H9 (cell line): ENCODE data around the gene CD86. TPM values are rescaled to one million over a fixed set of nuclear protein-coding genes. Genes with fewer than 3 reads are reported as not detected.

Experiments used
- DNase-seq: peaks from one replicate; pipeline ENCODE4 v3.0.0-alpha.2; 2017
- H2AFZ ChIP-seq: one replicate; pipeline ENCODE4 v1.6.1; 2013; ENCODE audit warnings: mild to moderate bottlenecking, low read length, control low read depth, moderate library complexity
- H2AK5ac ChIP-seq: 2 replicates; pipeline ENCODE4 v1.6.1; 2013; ENCODE audit warnings: low read length, control low read depth, mixed read lengths; ENCODE audit not compliant: insufficient read length
- H2BK120ac ChIP-seq: one replicate; pipeline ENCODE4 v1.6.1; 2013; ENCODE audit warnings: low read depth, mild to moderate bottlenecking, low read length, control low read depth, inconsistent platforms; ENCODE audit not compliant: poor library complexity, severe bottlenecking
- H2BK12ac ChIP-seq: 2 replicates; pipeline ENCODE4 v1.6.1; 2013; ENCODE audit warnings: low read length, control low read depth, mixed read lengths, low read depth; ENCODE audit not compliant: insufficient read length
- H2BK15ac ChIP-seq: 2 replicates; pipeline ENCODE4 v1.6.1; 2013; ENCODE audit warnings: low read depth, low read length, control low read depth
- H2BK20ac ChIP-seq: one replicate; pipeline ENCODE4 v1.6.1; 2013; ENCODE audit warnings: low read depth, mild to moderate bottlenecking, low read length, control low read depth, inconsistent platforms; ENCODE audit not compliant: poor library complexity, severe bottlenecking
- H2BK5ac ChIP-seq: 2 replicates; pipeline ENCODE4 v1.6.1; 2013; ENCODE audit warnings: low read length, control low read depth, mixed read lengths; ENCODE audit not compliant: insufficient read length
- H3K14ac ChIP-seq: 2 replicates; pipeline ENCODE4 v1.6.1; 2013; ENCODE audit warnings: low read length, control low read depth; ENCODE audit not compliant: insufficient read depth
- H3K18ac ChIP-seq: 2 replicates; pipeline ENCODE4 v1.6.1; 2013; ENCODE audit warnings: low read depth, mild to moderate bottlenecking, mixed read lengths, low read length, control low read depth; ENCODE audit not compliant: insufficient read length
- H3K23ac ChIP-seq: 2 replicates; pipeline ENCODE4 v1.6.1; 2013; ENCODE audit warnings: low read length, control low read depth, mixed read lengths, low read depth; ENCODE audit not compliant: insufficient read length
- H3K23me2 ChIP-seq: 2 replicates; pipeline ENCODE4 v1.6.1; 2013; ENCODE audit warnings: low read depth, mild to moderate bottlenecking, mixed read lengths, low read length, control low read depth; ENCODE audit not compliant: insufficient read length, poor library complexity, severe bottlenecking
- H3K27ac ChIP-seq: 2 replicates; pipeline ENCODE4 v1.5.1; 2013; ENCODE audit warnings: low read length, control low read depth, mixed read lengths, low read depth; ENCODE audit not compliant: insufficient read length
- H3K27me3 ChIP-seq: 2 replicates; pipeline ENCODE4 v1.6.1; 2013; ENCODE audit warnings: low read length, control low read depth, inconsistent platforms; ENCODE audit not compliant: insufficient read depth
- H3K4ac ChIP-seq: 2 replicates; pipeline ENCODE4 v1.6.1; 2013; ENCODE audit warnings: low read depth, mild to moderate bottlenecking, control low read depth, inconsistent platforms, low read length, moderate library complexity
- H3K4me1 ChIP-seq: 2 replicates; pipeline ENCODE4 v1.6.1; 2013; ENCODE audit warnings: low read length, control low read depth, inconsistent platforms; ENCODE audit not compliant: insufficient read depth
- H3K4me2 ChIP-seq: 2 replicates; pipeline ENCODE4 v1.6.1; 2013; ENCODE audit warnings: low read length, control low read depth, mixed read lengths; ENCODE audit not compliant: insufficient read length, insufficient read depth
- H3K56ac ChIP-seq: 2 replicates; pipeline ENCODE4 v1.6.1; 2013; ENCODE audit warnings: low read depth, mild to moderate bottlenecking, mixed read lengths, low read length, control low read depth; ENCODE audit not compliant: insufficient read length
- H3K79me1 ChIP-seq: 2 replicates; pipeline ENCODE4 v1.6.1; 2013; ENCODE audit warnings: low read depth, mild to moderate bottlenecking, moderate library complexity, low read length, control low read depth, inconsistent platforms; ENCODE audit not compliant: insufficient read depth, poor library complexity, severe bottlenecking
- H3K79me2 ChIP-seq: 2 replicates; pipeline ENCODE4 v1.6.1; 2013; ENCODE audit warnings: low read length, control low read depth, inconsistent platforms; ENCODE audit not compliant: insufficient read depth
- H3K9ac ChIP-seq: 2 replicates; pipeline ENCODE4 v1.6.1; 2013; ENCODE audit warnings: low read length, control low read depth, mixed read lengths; ENCODE audit not compliant: insufficient read length; ENCODE audit errors: extremely low read depth
- H3K9me3 ChIP-seq: one replicate; pipeline ENCODE4 v1.6.1; 2013; ENCODE audit warnings: low read depth, low read length, inconsistent platforms; ENCODE audit not compliant: control insufficient read depth
- H3T11ph ChIP-seq: one replicate; pipeline ENCODE4 v1.6.1; 2013; ENCODE audit warnings: mild to moderate bottlenecking, low read length, control low read depth, inconsistent platforms
- H4K20me1 ChIP-seq: one replicate; pipeline ENCODE4 v1.6.1; 2013; ENCODE audit not compliant: control insufficient read depth, insufficient read length, insufficient read depth
- H4K5ac ChIP-seq: 2 replicates; pipeline ENCODE4 v1.6.1; 2013; ENCODE audit warnings: low read depth, mild to moderate bottlenecking, mixed read lengths, low read length, control low read depth; ENCODE audit not compliant: insufficient read length
- H4K8ac ChIP-seq: replicated peaks from 2 replicates; pipeline ENCODE4 v1.6.1; 2013; ENCODE audit warnings: low read length, control low read depth, mixed read lengths, low read depth; ENCODE audit not compliant: insufficient read length
- H4K91ac ChIP-seq: 2 replicates; pipeline ENCODE4 v1.6.1; 2013; ENCODE audit warnings: low read depth, mild to moderate bottlenecking, moderate library complexity, mixed read lengths, low read length, control low read depth; ENCODE audit not compliant: insufficient read length
- H3K27ac Mint-ChIP-seq, 3 experiments: 2 replicates in 2 of 3; 3 replicates in 1 of 3; pipeline ENCODE4 v1.8.0; 2020 to 2021; ENCODE audit warnings: mixed read lengths in 3 of 3, mild to moderate bottlenecking in 1 of 3, moderate library complexity in 1 of 3
- H3K27me3 Mint-ChIP-seq: 2 replicates; pipeline ENCODE4 v1.8.0; 2021; ENCODE audit warnings: low read depth, mild to moderate bottlenecking, moderate library complexity, mixed read lengths
- H3K36me3 Mint-ChIP-seq, 3 experiments: 2 replicates in 2 of 3; 3 replicates in 1 of 3; pipeline ENCODE4 v1.8.0; 2020 to 2021; ENCODE audit warnings: low read depth in 3 of 3, mixed read lengths in 3 of 3; ENCODE audit not compliant: insufficient read depth in 1 of 3
- H3K4me1 Mint-ChIP-seq, 2 experiments: 2 replicates each; pipeline ENCODE4 v1.8.0; 2020; ENCODE audit warnings: mixed read lengths in 2 of 2
- H3K4me3 Mint-ChIP-seq, 2 experiments: 2 replicates in 1 of 2; 3 replicates in 1 of 2; pipeline ENCODE4 v1.8.0; 2020 to 2021; ENCODE audit warnings: mild to moderate bottlenecking in 2 of 2, mixed read lengths in 2 of 2, moderate library complexity in 1 of 2
- H3K9me3 Mint-ChIP-seq, 2 experiments: 2 replicates in 1 of 2; 3 replicates in 1 of 2; pipeline ENCODE4 v1.8.0; 2020; ENCODE audit warnings: mild to moderate bottlenecking in 2 of 2, mixed read lengths in 2 of 2, moderate library complexity in 1 of 2
- WGBS: extraction: QIAGEN DNeasy Blood & Tissue Kit; methylation state at CpG from one replicate; pipeline ENCODE4 v1.1.7; 2013; ENCODE audit warnings: missing lambda C conversion rate, low lambda C conversion rate, mixed read lengths; ENCODE audit not compliant: insufficient read length; ENCODE audit errors: extremely low coverage; 5-methylcytosine and 5-hydroxymethylcytosine counted together
- total RNA-seq: library from RNA; stranded (reverse); gene quantifications from 2 replicates; pipeline ENCODE4 v1.2.1, GENCODE V29; 2021
- TF ChIP-seq, protein P1 (sequence below): fragments of 200-600 bp; sonication (generic); conservative IDR thresholded peaks from 3 replicates; pipeline ENCODE4 v1.8.0; 2021; ENCODE audit warnings: antibody characterized with exemption, mild to moderate bottlenecking

Gene CD86
- total RNA-seq, 1 experiment from 2014 or later = not detected

DNA sequence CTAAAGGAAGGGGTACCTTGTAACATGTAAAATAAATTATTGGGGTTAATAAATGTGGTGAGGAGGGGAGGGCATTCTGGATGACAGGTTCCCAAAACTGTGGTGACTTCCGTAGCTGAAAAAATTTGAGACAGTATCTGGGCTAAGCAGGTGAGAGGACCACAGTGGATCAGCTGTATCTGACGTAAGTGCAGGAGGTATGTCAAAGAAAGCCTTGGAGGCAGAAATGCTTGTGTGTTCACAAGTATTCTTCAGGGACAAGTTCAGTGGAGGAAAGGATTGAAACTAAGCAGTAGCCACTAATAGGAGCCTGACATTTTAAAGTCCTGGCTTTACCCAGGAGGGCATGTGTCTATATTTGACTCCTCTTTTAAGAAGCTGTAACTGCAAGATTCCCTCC is 52.0 kb downstream of the CD86 start:
- Histone ChIP-seq H3K79me2 (no peaks in the 10 kb centered on the region), H2AK5ac (no peak overlapping the region), H3K9me3 (no peaks in the 10 kb centered on the region), H3K56ac (no peak overlapping the region), H4K5ac (no peak overlapping the region), H2BK120ac (no peak overlapping the region), H4K91ac (no peak overlapping the region), H3K18ac (no peak overlapping the region), H2BK12ac (no peak overlapping the region), H3K4ac (no peak overlapping the region), H3K4me1 (no peaks in the 10 kb centered on the region), H2BK15ac (no peak overlapping the region), H2BK20ac (no peak overlapping the region), H2BK5ac (no peak overlapping the region), H3K27me3 (no peaks in the 10 kb centered on the region), H4K20me1 (no peaks in the 10 kb centered on the region), H3K27ac (no peak overlapping the region), H2AFZ (no peak overlapping the region), H3K79me1 (no peaks in the 10 kb centered on the region), H3K4me2 (no peak overlapping the region), H4K8ac (no peak overlapping the region), H3T11ph (no peak overlapping the region), H3K9ac (no peak overlapping the region), H3K23ac (no peak overlapping the region), H3K23me2 (no peaks in the 10 kb centered on the region), H3K14ac (no peak overlapping the region)
- TF ChIP-seq, protein P1, sequence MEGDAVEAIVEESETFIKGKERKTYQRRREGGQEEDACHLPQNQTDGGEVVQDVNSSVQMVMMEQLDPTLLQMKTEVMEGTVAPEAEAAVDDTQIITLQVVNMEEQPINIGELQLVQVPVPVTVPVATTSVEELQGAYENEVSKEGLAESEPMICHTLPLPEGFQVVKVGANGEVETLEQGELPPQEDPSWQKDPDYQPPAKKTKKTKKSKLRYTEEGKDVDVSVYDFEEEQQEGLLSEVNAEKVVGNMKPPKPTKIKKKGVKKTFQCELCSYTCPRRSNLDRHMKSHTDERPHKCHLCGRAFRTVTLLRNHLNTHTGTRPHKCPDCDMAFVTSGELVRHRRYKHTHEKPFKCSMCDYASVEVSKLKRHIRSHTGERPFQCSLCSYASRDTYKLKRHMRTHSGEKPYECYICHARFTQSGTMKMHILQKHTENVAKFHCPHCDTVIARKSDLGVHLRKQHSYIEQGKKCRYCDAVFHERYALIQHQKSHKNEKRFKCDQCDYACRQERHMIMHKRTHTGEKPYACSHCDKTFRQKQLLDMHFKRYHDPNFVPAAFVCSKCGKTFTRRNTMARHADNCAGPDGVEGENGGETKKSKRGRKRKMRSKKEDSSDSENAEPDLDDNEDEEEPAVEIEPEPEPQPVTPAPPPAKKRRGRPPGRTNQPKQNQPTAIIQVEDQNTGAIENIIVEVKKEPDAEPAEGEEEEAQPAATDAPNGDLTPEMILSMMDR = no peak
- Mint-ChIP-seq H3K27ac (peak overlapping the region in 1 of 3 experiments; percentile 18; a peak in 1 of 7 replicates), H3K27me3 (no peaks in the 10 kb centered on the region; the same call in 1 of the 2 replicates), H3K4me3 (no peak overlapping the region), H3K4me1 (peaks cover 0 to 2% of the 10 kb centered on the region in 2 experiments; a peak in 1 of 4 replicates), H3K9me3 (peaks cover 0 to 4% of the 10 kb centered on the region in 2 experiments; a peak in 1 of 5 replicates), H3K36me3 (no peaks in the 10 kb centered on the region)
- no CpG with 5 or more reads among the region's 2 CpGs for WGBS
- DNase-seq = no peak
